PC-3 (cell line): ENCODE results near the gene OPRL1.

Source experiments
- CTCF ChIP-seq: fragments of 300-600 bp; sonication (generic); conservative IDR thresholded peaks from 2 replicates; pipeline ENCODE4 v1.5.1; 2017; ENCODE audit warnings: antibody characterized with exemption, low read depth, mild to moderate bottlenecking, low read length
- EZH2 ChIP-seq: fragments of 300-600 bp; sonication (generic); IDR thresholded peaks from one replicate; pipeline ENCODE4 v1.6.1; 2017; ENCODE audit warnings: antibody characterized with exemption, mild to moderate bottlenecking, low read length; ENCODE audit not compliant: unreplicated experiment

GRCh38 chr20:64039293-64040160, 40.4 kb upstream of the OPRL1 start:
- TF ChIP-seq CTCF: no peak
- no peak for TF ChIP-seq EZH2
